Tongue (tissue), 2 donors: Measurements from ENCODE around the gene PRCC. TPM values are rescaled to one million over a fixed set of nuclear protein-coding genes. Genes with fewer than 3 reads are reported as not detected.

Source experiments
- DNase-seq: peaks from one replicate; pipeline ENCODE4 v3.0.0-alpha.2; 2015
- total RNA-seq: library from RNA; depleted of rRNA; stranded (reverse); fragments of >200 nt; gene quantifications from one replicate; pipeline ENCODE4 v1.2.3, GENCODE V29; 2014

The PRCC gene
- total RNA-seq, 1 donor from 2014 or later, result 23.3 TPM

DNA sequence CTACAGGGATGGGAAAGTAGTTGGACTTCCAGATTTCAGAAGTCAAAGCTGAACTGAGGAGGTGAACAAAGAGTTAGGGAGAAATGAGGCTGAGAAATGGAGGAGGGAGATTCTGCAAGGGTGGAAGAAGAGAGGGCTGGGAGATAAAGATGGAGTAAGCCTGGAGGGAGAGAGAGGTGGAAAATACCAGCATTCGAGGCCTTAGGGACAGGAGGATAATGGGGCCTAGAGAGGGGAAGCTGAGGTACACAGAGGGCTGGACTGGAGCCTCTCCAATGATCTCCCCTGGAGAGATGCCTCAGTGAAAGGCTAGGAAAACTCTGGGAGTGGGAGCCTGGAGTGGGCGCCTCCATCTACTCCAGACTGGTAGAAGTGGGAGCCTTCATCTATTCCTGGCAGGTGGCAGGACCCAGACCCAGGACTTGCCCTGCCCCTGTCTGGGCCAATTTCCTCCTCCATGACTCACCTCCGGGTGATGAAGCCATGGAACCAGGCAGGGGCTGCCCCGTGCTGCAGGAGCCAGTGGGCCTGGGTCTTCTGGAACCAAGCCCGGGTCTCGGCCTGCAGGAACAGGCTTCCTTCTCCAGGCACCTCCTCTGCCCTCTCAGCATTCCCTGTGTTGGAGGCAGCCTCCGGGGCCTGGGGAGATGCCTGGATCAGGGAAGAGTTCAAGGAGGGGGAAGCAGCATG is 47.4 kb downstream of the PRCC start:
- DNase-seq, result no peak

DNA sequence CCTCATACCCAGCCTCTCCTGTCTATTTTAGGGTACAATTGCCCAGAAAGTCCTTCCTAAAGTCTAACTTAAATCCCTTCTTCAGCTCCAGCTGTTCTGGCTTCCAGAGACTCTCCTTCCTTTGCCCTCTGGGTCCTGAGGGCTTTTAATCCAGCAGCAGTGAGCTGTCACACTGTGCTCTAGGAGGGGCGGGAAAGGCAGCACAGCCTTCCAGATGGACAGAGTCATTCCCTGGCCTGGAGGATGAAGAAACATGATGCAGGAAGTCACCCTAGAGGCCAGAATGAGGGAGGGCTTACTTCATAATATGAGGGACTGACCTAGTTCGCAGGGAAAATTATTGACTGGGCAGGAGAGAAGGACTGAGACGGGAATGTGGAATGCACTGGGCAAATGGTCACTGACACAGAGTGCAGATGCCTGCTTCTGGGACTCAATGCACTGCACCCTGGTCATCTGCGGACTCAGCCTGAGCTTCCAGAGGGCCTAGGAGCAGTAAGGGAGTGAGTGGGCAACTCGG is 48.0 kb downstream of the PRCC start:
- DNase-seq, result peak; percentile 75

DNA sequence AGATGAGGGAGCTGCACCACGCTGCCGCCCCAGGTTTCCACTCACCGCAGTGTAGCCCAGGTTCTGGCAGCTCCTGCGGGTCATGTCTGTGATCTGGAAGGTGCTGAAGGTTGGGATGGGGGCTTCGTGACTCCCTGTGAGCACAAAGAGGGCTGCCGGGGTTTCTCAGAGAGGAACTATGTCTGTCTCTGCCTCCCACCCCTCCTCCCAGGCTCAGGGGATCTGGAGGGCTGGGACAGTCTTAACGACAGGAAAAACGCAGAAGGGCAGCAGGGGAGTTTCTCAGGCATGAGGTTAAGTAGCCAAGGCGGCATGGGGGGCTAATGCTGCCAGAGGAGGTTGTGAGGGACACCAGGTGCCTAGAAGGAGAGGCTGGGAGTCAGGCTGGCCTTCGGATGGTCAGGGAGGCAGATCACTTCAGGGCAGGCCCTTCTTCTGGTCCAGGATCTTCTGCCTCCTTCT is 48.7 kb downstream of the PRCC start:
- DNase-seq, result no peak

DNA sequence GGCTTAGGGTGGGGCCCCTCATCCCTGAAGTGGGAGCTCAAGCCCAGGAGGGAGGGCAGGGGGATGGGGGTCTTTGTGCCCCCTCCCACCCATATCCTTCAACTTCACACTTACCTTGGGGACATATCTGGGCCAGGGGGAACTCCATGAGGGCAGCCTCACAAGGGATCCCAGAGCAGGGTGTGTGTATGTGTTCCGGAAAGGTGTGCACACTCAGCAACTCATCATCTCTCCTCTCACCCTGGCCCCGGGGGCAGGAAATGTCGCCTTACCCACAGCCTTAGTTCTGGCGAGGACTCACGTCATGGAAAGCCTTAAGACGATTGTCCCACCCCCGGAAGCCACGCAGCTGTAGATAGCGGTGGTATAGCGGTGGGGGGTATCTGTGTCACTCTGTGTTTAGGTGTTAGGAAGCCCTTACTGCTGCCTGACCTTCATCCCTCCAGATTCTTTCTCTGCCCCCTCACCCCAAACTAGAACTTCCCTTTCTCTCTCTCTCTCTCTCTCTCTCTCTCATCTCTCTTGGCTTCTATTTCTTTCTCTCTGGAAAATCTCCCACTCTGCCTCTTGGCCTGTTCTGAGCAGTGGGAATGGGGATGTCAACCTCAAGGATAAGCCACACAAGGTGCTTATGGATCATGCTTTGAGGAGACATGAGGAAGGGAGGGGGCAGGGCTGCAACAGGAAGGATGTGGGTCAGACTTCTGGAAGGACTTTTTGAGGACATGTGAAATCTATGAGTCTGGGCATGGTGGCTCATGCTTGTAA is 49.4 kb downstream of the PRCC start, which contains the start of gene SH2D2A:
TSS of gene SH2D2A (minus strand) at position 288 of the 768 bp plus-strand sequence. CDS start at position 148, 140 bp downstream.
- peak; percentile 17 for DNase-seq

DNA sequence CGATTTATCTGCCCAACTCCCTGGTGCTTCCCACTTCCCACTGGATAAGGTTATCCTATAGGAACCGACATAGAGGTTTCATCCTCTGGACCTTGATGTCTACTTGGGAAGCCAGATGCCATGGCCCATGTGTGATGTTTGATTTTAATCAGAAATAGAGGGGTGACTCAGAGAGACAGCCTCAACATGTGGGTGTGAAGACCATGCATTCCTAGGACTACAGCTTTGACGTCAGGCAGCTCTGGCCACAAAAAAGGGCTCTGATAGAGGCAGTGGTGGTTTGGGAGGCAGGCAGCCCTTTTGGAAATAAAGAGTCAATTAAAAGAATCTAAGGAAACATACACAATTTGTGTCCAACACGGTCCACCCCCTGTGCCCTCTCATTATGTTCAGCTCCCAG is 54.5 kb downstream of the PRCC start:
- no peak for DNase-seq

DNA sequence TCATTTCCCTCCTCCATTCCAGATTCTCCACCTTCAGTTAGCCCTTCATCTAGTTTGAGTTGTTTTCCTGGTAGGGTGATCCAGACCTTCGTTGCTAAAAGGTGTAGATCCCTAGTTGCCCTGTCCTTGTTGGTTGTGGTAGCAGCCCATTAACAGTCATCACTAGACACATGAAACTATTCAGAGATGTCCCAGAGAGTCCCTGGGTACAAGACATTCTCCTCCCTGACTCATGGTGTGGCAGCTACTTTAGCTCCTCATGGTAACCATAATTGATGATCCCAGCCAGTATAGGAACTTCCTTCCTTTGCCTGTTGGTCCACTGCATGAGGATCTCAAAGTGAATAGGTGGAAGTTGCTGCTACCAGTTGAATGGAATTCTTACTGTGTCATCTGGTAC is 55.3 kb downstream of the PRCC start:
- DNase-seq, result no peak

DNA sequence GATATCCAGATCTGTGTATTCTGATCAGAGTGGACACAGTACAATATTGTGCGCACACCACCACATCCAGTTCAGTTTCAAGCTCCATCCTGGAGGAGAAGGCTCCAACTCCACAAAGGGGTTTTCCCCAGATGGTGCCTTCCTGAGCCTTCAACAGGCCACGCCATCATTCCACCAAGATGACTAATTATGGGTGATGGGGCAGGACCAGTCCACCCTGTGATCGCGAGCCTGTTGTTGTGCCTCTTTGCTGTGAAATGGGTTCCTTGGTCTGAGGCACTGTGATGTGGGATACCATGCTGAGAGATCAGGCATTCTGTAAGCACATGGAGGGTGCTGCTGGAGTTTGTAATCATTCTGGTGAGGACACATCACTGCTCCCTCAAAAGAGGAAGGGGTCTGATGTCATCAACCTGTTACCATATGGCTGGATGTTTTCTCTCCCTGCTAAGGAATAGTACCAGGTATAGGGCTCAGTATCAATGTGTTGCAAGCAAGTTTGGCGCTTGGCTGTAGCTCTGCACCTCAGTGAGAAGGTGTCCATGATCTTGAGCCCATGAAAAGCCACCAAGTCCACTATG is 56.0 kb downstream of the PRCC start:
- no peak for DNase-seq

DNA sequence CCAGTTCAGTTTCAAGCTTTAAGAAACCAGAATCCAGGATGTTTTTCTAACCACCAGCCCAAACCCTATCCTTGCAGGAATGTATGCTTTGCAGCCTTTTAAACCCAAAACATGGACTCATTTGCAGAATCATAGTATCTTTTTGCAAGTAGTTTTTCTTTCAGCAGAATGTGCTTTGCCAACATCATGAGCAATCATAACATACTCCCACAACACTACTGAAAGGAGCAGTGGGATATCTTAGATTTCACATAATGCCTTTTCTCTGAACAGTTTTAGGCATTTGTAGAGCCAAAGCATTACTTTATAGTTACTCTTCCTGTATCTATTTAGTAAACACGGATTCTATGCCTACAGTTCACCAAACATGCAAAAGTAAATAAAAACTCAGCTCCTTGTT is 59.3 kb downstream of the PRCC start:
- DNase-seq, result peak; percentile 20

DNA sequence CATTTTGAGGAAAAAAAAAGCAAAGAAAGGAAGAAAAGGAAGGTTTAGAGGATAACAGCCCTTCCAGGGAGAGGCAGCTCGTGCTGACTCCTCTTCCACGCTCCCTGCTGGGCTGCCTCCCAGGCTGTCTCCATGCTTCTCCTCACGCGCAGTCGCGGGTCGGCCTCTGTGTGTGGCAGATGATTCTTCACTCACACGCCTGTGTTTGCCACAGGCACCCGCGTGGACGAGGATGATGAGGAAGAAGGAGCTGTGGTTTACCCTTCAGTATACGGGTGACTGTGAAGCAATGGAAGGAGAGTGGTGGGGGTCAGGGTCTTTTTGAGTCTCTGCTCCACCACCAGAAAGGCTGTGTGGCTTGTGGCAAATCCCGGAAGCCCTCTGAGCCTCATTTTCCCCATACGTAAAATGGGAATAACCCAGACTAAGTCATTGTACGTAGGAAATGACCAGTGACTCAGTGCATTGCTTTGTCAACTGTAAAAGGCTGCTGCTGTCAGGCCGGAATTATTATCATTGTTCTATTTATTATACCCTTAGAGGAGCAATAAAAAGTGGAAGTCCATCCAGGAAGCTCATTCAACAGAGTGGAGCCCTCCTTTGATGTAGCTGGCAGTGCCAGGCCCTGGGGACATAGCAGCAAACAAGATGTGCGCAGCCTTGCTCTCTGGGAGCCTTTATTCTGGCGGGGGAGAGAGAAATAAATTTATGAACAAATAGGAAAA is 61.2 kb downstream of the PRCC start:
- DNase-seq, result no peak

DNA sequence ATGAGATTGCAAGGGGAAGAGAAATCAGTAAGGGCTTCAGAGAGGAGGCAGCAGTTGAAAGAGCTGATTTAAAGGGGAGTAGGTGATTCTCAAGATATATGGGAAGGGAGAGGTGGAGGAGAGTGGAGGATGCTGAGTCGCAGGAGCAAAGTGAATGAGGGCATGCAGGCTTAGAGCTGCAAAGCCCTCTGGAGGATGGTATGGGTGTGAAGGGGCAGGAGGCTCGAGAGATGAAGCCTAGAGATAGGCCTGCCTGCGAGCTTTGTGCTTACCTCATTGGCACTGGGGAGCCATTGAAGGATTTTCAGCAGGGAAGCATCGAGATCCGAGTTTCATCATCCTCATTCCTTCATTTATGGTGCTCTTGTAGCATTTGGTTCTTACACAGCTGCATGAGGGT is 65.1 kb downstream of the PRCC start:
- no peak for DNase-seq

DNA sequence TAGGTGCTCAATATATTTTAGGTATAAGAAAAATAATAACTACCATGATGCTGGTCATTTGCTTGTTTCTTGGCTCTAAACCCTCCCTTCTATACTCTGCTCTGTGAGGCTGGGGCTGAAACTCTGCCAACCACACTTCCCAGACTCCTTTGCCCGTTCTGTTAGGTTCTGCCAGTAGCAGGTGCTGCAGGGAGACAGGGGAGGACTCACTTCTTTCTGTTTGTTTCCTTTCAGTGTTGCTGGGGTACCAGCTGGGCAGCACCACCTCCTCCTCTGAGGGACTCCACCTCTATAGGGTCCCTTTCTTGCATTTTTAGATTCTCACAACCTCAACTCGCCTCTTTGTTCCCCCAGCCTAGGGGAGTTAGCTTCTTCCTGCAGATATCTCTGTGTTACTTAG is 66.3 kb downstream of the PRCC start:
- DNase-seq, result no peak

DNA sequence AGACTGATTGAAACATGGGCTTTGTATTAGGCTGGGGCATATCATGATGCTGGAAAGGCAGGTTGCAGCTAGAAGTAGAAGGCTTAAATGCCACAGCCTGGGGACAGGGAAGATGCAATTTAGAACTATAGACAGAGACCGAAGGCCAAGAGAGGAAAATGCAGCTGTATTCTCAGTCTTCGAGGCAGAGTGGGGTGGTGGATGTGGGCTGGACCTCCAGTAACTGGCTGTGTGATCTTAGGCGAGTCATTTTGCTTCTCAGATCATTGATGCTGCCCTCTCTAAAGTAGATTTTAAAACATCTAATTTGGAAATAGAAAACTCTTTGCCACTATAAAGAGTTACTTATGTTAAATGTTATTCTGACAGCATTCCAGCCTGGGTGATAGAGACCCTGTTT is 67.0 kb downstream of the PRCC start:
- DNase-seq, result no peak

DNA sequence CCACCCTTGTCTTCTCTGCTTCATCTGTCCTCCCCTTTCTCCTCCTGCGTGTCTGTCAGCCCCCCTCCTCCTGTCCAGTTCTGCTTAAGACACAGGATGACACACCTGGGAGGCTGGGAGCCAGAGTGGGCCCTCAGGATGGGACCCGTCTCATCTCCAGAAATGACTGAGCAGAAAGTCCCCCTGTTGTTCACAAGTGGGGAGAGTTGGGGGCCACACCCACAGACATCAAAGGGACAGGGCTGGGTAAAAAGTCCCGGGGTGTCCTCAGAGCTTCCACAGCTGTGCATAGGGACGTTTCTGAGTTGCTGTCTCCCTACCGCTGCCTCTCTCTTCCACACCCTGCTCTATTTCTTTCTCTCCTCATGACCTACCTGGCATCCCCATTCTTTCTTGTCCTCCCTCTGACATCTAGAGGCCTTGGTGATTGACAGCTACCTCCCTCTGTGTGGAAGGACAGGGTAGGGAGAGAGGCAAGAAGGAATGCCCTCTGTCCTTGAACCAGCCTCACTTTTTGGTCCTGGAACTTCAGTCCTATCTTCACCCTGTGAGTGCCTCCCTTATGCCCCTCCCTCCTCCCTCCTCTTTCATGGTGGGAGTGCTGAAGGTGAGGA is 68.8 kb downstream of the PRCC start:
- DNase-seq, result no peak

DNA sequence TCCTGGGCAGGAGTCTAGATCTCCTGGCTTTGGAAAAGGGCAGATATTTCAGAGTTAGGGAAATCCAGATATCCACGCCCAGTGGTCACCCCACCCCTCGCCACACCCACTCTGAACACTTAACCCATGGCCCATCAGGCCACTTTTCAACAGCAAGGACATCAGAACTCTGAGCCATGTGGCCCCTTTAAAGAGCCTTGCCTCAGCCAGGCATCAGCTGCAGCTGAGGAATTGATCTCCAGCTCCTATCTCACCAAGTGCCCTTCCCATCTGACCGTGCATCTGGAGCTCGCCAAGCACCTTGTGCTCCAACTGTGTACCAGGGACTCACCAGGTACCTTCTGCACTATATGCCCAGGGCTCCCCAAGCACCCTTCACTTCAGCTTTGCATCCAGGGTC is 69.6 kb downstream of the PRCC start:
- DNase-seq, result no peak

DNA sequence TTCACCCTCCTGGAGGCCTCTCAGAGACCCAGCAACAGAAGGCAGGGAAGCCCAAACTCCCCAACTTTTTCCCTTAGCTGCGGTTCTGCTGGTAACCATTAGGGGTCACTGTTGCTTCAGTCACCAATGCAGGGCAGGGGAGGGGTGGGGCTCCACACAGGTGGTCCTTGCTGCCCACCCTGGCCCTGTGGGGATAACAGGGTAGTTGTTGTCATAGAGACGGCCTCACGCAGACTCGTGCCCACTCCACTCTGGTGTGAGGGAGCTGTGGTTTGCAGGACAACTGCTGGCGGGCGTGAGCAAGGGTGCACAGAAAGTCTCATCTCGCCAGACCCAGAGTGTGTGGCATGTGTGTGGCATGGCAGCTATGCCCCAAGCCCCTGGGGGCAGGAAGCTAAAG is 71.6 kb downstream of the PRCC start:
- peak; percentile 44 for DNase-seq

DNA sequence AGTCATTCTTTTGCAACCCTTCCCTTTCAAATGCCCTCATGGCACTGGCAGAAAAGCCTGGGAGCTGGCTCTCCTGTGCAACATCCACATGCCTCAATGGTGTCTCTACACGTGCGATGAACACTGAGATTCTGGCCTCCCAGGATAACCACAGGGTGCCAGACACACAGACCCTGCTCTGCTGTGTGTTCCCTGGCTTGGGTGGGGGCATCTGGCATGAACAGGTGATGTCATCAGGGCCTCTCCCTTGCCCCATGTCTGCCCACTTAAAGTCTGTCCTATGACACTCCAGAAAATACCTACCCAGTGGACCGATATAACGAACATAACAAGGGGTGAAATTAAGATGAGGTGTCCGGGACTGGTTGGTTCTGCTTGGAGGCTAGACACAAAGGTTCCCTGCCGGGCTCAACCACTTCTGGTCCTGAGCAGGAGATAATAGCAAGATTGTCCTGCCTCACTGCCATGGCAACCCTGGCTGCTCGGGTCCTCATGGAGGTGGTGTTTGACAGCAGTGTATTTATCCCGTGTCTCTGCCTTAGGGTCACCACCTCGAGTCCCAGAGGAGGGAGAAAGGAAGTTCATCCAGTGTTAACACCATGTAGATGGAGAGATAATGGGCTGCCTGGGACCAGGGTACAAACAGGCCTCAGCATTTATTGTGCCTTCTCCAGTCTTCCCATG is 72.2 kb downstream of the PRCC start:
- DNase-seq, result no peak

DNA sequence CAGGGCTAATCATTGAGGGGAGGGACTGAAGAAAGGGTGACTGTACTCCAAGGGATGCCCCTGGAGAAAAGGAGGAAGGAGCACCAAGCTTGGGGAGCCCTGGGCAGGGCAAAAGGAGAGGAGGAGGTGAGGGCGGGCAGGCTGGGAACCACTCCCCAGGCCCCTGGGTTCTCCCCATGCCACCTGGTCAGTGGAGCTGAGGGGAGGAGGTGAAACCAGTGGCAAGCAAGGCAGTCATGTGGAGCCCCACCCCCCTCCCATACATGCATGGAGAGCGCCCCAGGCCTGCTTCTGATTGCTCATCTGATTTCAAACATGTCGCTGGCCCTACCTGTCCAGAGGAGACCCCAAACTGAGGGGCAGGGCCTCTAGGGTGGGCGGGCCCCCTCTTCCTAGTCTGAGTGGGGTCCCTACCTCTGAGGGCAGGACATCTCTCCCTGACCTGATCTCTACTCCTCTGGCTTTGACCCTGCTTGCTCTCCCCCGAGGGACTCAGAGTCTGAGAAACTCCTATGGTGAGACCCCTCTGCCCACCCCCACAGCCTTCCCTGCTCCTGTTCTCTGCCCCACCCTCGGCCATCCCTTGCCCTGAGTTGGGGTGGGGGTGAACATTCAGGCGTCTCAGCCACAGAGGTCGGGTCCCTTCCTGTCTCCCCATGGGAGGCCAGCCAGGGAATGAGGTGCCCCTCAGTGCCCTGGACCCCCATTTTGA is 73.0 kb downstream of the PRCC start:
- DNase-seq, result no peak

DNA sequence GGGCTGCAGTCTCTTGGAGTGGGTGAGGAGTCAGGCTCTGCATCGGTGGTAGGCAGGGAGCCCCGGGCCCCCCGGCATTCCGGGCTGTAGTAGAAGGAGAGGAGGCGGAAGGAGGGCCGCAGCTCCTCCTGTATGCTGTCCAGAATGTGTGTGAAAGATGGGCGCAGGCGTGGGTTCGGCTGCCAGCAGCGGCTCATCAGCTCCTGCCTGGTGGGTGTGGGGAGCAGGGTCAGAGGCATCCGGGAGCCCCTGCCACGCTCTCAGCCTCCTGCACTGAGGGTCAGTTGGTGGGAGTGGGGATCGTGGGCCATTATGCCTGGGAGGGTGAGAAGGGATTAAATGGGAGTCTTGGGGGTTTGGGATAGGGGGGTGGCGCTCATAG is 73.6 kb downstream of the PRCC start:
- no peak for DNase-seq

DNA sequence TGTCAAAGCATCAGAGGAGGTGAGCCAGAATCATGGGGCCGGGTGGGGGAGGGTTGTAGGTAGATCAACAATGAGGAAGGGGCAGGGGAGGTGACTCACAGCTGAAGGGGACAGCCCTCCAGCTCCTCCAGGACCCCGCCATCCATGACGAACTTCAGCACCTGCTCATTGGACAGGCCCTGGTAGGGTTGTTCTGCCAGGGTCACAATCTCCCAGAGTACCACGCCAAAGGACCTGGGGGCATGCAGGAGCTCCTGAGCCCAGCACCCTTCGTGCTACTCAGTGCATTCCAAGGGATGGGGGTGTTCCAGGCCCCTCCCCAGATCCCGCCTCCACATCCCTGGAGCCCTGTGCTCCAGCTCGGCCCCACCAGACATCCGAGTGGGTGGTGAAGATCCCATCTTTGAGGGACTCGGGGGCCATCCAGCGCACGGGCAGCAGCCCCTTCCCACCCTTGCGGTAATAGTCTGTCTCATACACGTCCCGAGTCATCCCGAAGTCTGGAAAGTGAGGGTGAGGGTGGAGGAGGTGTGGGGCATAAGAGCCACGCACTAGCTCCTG is 74.0 kb downstream of the PRCC start:
- DNase-seq, result no peak

DNA sequence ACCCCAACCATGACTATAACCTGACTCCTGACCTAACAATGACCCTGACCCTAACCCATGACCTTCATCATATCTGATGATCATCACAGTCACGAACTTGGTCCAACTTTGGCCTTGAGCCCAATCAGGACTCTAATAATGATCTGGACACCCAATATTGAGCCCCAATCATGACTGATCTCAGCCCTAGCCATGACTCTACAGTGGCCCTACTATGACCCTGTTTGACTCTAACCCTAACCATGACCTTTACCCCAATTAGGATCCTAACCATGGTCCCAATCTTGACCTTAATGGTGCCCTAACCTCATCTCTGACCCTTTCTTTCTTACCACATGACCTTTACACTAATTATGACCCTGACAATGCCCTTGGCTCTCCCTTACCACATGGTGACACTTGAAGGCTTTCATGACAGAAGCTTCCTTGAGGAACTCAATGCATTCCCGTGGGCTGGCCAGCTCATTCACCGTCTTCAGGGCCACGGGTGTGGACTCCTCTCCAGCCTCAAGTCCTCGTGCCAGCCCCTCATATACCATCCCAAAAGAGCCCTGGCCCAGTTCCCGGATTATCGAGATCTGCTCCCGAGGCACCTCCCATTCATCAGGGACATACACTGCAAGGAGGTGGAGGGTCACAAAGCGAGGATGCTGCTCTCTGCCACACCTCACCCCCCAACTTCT is 75.4 kb downstream of the PRCC start:
- DNase-seq, result no peak
